GM18873 (cell line): ENCODE measurements around the gene FMNL2.

Experiments
- ATAC-seq: cut with Tn5 transposase; IDR thresholded peaks from one replicate; pipeline ENCODE4 v1.9.1; 2021; ENCODE audit warnings: mild to moderate bottlenecking, moderate library complexity, moderate number of reproducible peaks; ENCODE audit not compliant: unreplicated experiment, low FRiP score

The FMNL2 gene

DNA sequence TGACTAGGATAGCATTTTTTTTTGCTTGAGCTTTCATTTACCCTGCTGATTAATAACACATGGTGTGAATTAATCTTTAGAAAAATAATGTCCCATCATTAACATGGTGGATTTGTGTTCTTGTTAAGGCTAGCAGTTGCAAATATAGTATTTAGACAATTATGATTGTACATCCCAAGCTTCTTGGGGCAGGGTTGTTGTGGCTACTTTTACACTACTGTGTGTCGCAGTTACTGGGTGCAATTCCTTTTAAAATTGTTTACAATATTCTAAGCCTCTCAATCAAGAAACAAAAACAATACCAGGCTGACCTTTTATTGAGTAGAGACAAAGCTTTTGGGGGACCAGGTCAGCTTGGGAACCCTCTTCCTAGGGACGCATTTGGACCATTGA, 2.5 kb downstream of the FMNL2 start:
- no peak for ATAC-seq

DNA sequence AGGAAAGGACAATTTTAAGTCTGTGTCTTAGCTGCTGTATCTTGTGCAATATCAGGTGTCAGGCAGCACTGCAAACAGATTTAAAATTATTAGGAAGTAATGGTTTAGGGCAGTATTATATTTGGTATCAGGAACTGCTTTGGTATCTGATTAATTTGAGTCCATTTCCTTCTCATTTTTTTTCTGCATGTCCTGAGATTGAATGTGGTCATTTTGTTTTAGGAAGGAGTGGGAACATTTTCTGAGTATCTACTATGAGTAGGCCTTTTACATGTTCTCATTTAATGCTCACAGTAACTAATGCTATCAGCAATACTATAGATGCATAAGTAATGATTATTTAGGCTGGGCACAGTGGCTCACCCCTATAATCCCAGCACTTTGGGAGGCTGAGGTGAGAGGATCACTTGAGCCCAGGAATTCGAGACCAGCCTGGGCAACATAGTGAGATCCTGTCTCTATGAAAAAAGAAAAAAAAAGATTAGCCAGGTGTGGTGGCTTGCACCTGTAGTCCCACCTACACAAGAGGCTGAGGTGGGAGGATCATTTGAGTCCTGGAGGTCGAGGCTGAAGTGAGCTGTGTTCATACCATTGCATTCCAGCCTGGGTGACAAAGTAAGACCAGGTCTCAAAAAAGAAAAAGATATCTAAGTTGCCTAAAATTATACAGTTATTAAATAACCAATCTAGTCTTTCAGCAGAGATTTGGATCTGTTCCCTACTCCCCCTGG, 4.7 kb downstream of the FMNL2 start:
- ATAC-seq = no peak

DNA sequence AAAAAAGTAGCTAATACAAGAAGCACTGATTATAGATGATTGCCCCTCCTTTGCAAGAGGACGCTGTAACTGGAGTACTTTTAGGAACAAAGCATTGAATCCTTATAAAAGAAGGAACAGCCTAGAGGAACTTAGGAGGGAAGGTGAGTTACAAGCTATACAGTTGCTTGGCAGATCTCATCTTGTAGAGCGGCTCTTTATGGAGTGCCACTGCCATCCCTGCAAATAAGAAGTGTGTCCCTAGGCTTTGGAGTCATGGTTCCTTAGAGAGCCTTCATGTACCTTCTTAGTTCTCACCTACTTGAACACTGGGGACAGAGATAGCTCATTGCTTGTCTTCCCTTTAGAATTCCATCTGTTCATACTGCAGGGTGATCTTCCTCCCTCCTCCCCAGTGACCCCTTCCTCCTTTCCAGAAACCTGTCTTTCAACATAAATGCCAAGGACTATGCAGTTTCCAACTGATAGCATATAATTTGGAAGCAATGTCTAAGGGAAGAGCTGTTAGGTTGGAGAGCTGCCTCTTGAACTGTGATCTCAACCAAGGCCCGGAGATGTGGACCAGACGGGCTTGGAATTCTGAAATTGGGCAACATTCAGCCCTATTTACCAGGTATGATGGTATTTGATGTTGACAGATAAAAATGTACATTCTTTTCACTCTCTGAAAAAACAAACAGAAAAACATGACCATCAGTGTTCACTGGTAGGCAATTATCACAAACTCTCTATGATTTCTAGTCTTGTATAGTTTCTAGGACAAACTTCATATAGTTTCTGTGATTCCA, 7.5 kb downstream of the FMNL2 start:
- no peak for ATAC-seq

DNA sequence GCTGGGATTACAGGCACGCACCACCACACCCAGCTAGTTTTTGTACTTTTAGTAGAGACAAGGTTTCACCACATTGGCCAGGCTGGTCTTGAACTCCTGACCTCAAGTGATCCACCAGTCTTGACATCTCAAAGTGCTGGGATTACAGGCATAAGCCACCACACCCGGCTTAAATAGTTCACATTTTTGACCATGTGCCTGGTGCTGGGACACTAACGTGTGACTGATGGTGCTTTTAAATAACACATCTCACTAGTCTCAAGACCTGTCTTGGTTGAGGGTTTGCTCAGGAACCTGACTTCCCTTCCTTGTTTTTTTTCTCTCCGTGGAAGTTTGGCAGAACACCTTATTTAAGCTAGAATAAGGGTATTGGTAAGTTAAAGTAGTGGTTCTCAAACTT, 8.5 kb downstream of the FMNL2 start:
- no peak for ATAC-seq

GRCh38 chr2:152344579-152345195, 9.7 kb downstream of the FMNL2 start:
- ATAC-seq = no peak

GRCh38 chr2:152347076-152347475, 12.1 kb downstream of the FMNL2 start:
- no peak for ATAC-seq

DNA sequence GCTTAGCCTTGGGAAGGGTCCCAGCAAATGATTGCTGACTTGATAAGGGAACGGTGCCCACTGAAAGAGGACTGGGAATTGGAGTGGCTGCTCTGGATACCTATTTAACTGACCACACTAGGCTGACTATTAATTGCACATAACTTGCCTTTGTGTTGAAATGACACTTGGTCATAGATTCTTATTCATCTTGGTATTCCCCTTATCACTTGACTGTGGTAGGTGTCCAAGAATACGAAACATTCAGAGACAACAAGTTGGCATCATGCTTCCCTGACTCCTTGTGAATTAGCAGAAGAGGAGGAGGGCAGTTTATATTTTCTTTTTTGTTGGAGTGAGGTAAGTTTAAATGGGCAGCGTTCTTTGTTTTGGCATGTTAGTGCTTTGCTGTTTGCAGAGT, 13.4 kb downstream of the FMNL2 start:
- no peak for ATAC-seq

DNA sequence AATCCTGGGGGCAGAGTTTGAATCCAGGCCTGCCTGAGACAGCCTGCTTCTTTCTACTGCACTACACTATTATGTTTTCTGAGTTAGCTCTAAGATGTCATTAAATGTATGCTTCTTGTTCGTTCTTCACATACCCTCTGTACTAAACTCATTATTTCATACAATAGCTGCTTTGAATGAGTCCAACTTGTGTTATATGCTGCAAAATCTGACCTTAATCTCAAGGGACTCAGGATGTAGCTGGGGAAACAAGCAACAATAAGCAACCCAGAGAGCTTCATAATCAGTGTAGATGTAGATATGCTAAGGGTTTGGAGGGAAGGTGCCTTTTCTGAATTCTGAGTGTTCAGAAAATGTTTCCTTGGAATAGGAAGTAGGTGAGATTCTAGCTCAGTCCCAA, 14.4 kb downstream of the FMNL2 start:
- ATAC-seq = no peak

DNA sequence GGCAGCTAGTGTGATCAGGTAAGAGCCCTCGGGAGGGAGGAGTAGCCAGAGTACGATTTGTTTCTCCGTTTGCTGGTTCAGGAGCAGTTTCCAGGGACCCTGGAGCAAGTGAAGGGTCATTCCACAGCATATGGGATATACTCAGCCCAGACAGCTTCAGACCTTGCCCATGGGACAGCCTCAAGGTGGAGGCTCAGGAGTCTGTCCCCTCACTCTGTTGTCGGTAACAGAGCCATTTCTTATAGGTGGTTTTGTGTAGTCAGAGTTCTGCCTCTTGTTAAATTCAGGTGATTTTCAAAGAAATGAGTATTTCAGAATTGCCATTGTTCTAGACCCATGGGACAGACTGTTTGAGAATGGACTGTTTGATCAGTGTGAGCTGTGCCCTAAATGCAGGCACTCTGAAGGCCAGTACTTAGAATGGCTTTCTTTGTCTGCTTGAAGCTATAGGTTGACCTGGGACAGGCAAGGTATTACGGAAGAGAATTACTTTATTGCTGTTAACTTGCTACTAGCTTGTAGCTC, 15.2 kb downstream of the FMNL2 start:
- no peak for ATAC-seq

DNA sequence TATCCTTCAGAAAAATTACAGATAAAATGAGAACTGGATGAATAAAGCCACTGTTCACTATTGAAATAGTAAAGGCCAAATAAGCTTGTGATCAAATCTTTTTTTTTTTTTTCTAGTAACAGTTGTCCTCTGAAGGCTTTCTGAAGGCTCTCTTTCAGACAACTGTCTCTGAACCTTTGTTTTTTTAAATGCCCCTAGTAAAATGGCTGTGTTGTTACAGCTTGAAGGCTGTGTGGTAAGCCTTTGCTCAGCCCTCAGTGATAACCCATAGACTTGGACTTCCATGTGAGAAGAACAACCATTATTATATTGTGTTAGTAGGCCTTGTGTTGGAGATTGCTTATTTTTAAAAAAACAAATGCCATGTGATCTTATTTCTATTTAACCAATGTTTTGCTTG, 17.6 kb downstream of the FMNL2 start:
- ATAC-seq = no peak

GRCh38 chr2:152353364-152353763, 18.4 kb downstream of the FMNL2 start:
- no peak for ATAC-seq

DNA sequence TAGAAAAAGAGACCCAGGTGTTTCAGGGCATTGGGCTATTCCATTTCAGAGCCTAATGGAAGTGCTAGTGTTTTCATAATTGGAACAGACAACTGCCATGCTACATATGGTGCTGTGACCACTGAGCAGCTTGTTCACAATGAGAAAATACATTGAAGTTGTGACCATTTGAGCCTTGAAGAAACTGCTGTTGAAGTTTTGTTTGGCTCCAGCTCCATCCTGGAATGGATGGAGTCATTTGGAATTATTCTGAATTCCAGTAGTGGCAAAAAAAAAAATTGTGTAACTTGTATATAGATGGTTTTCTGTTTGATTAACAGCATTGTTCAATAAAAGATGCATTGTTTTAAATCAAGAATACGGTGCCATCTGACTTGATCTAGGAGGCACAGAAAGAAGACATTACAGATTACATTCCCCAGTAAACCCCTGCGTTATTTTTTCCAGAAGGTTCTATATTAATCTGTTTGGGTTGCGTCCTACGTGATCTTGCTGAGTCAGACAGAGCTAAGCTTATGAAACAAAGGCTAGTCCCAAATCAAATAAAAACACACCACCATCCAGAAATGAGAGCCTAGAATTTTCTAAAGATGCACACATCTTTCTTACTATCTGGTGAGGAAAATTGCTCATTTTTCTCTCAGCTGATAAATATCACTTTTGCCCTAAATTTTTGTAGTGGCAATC, 19.2 kb downstream of the FMNL2 start:
- ATAC-seq = no peak

DNA sequence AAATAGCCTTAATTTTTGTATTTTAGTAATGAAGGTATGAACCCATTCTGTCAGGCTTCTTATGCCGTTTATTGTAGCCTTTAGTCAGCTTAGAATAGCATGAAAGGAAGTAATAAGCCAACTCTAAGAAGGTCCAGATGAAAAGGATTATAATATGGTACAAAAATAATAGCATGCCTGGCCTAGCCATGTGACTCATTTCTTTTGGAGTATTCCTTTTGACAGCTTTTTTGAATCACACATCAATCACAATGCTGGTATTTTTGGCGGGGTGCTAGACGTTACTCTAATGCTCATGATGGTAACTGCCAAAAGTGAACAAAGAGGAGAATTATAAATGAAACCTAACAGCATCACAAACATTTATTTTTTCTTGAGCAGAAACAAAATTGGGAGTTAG, 19.9 kb downstream of the FMNL2 start:
- ATAC-seq = no peak

DNA sequence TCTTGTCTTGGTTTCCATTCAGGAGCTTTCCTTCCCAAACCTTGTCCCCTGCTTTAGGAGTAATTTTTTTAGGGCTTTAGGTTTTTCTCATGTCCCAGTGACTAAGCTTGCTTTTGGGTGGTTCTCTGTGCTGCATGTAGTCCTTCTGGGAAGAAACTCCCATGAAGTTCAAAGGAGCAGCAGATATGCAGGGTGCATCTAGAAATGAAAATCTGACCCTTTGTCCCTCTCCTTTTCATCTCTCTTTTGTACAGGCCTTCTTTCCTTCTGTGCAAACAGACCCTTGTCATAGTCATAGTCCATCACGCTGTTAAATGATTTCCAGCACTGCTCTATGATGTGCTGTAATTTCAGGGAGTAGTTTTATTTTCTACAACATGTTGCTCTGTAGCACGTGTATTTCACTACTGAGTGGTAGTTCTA, 20.4 kb downstream of the FMNL2 start:
- no peak for ATAC-seq

DNA sequence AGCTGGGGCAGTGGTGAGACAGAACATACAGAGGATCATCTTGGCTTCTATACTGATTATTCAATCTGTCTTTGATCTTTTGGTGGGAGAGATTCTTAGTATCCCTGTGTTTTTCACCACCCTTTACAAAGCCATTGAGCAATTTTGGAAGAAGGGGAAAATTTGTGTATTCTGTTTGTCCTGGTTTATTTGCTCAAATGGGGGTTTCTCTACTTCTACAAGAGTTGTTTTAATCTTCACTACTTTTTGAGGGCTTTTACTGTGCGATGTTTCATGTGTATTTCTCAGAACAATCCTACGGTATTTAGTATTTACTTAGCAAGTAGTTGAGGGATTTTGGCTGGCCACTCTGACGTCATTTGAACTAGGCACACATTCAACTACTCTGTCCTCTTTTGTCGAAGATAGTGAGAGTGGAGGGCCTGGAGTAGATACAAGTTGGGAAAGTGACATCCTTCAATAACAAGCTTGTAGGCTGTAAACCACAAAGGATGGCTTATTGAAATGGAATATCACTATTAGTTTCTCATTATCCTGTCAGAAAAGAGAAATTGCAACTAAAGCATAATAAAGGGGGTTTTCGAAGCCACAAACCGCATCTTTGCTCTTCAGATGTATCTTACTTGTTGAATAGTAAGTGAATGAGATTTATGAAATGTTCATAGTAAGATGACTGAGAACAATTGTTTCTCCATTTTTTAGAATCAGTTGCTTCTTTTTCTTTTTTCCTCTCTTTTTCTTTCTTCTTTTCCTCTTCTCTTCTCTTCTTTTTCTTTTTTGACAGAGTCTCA, 24.8 kb downstream of the FMNL2 start:
- ATAC-seq = no peak

GRCh38 chr2:152363936-152364335, 29.0 kb downstream of the FMNL2 start:
- ATAC-seq = no peak

DNA sequence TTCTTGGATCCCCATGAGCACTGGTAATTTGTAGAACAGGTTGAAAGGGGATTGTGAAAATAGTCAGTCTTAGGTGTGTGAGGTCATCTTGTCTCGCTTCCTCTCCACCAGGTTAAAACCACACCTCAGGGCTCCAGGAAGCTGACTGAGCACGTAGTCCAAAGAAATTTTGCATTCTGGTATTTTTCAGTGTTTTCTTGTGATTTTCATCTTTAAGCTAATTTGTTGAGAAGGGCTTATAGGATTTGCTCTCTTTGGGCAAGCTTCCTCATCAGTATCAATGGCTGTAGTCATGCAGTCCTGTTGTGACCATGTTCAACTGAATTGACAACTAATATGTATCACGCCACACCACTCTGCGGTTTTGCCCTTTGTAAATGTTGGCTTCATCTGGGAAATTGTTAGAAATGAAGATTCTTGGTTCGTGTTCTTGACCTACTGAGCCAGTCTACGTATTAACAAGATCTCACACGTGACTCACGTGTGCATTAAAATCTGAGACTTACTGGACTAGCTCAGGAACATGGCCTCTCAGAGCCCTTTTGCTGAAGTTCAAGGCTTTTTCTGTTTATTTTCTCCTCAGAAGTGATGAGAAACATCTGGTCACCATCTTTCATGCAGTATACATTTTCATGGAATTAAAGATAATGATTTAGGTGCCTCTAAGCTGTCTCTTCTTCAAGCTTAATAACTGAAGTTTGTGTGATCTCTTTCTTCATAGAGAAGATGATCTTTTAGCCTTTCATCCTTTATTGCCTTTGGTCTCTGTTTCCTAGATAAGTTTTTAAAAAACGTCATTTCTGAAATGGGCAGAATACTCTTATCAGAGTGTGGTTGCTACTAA, 32.8 kb downstream of the FMNL2 start:
- peak; percentile 84 for ATAC-seq

GRCh38 chr2:152369176-152369860, 34.3 kb downstream of the FMNL2 start:
- no peak for ATAC-seq

DNA sequence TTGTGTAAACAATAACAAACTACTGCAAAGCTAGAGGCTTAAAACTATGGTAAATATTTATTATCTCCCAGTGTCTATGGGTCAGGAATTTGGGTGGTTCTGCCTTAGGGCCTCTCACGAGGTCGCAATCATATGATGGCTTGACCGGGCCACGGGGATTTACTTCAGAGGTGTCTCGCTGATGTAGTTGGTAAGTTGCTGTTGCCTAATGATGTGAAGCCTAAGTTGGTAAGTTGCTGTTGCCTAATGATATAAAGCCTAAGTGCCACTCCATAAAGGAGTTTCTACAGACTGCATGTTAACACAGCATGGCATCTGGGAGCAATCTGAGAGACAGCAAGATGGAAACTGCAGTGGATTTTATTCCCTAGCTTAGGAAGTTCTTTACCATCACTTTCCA, 35.8 kb downstream of the FMNL2 start:
- no peak for ATAC-seq
